ENCODE measurements around the gene NEDD4L. TPM values are rescaled to one million over a fixed set of nuclear protein-coding genes. Genes with fewer than 3 reads are reported as not detected.
A peak's percentile ranks its signal among the peaks of the same experiment; 100 is the strongest.

The NEDD4L gene
- total RNA-seq, 1 donor from 2014 or later: 95.9 TPM

GRCh38 chr18:58402951-58403702 lies 359.1 kb downstream of the NEDD4L start:
- no peak for DNase-seq (ENCODE audit: low read depth)

GRCh38 chr18:58403799-58404455 lies 359.9 kb downstream of the NEDD4L start:
- no peak for DNase-seq (ENCODE audit: low read depth)
- TF ChIP-seq CTCF (conservative IDR thresholded peaks at IDR 0.05; ENCODE audit: low read depth, low read length): no peak
- H3K4me3 ChIP-seq (ENCODE audit: low read depth, low read length): no peak overlapping the region

More at GRCh38 chr18:58402951-58403702, 359.1 kb downstream of the NEDD4L start:
- no peak overlapping the region for H3K4me3 ChIP-seq (ENCODE audit: low read depth, low read length)
- no peak for TF ChIP-seq CTCF (conservative IDR thresholded peaks at IDR 0.05; ENCODE audit: low read depth, low read length)

- H3K4me3 ChIP-seq (ENCODE audit: low read depth, low read length): no peak overlapping the region
- no peak for TF ChIP-seq CTCF (conservative IDR thresholded peaks at IDR 0.05; ENCODE audit: low read depth, low read length)
- DNase-seq (ENCODE audit: low read depth): no peak
These were observed 361.3 kb downstream of the NEDD4L start for GRCh38 chr18:58405107-58405898.

- TF ChIP-seq CTCF (conservative IDR thresholded peaks at IDR 0.05; ENCODE audit: low read depth, low read length): no peak
- H3K4me3 ChIP-seq (ENCODE audit: low read depth, low read length): no peak overlapping the region
- no peak for DNase-seq (ENCODE audit: low read depth)
These were observed 363.2 kb downstream of the NEDD4L start for GRCh38 chr18:58407263-58407648.

- no peak for DNase-seq (ENCODE audit: low read depth)
- no peak overlapping the region for H3K4me3 ChIP-seq (ENCODE audit: low read depth, low read length)
- peak; percentile 27 for TF ChIP-seq CTCF (conservative IDR thresholded peaks at IDR 0.05; ENCODE audit: low read depth, low read length)
These were observed 363.8 kb downstream of the NEDD4L start for GRCh38 chr18:58407649-58408407.

GRCh38 chr18:58408665-58409064 lies 364.6 kb downstream of the NEDD4L start:
- TF ChIP-seq CTCF (conservative IDR thresholded peaks at IDR 0.05; ENCODE audit: low read depth, low read length): no peak
- no peak overlapping the region for H3K4me3 ChIP-seq (ENCODE audit: low read depth, low read length)
- DNase-seq (ENCODE audit: low read depth): no peak

Measured in epithelial cell of proximal tubule (primary cell).